Stimulated activated CD4-positive, alpha-beta T cell treated with anti-CD3 and anti-CD28 coated beads, TNF-alpha, amount 100 ng/mL, for 48 hours (primary cell): ENCODE data around the gene ITPR1.

ENCODE experiments used
- DNase-seq, 3 donors: peaks; one replicate each; pipeline ENCODE4 v3.0.0-alpha.2; 2020; ENCODE audit warnings: low read depth in 3 of 3

Gene ITPR1

GRCh38 chr3:4776399-4776979 is 283.3 kb downstream of the ITPR1 start:
- no peak for DNase-seq

- DNase-seq: peak in 1 of 3 donors; percentile 8
Observed at GRCh38 chr3:4776980-4777581, 283.9 kb downstream of the ITPR1 start.

- DNase-seq: no peak
Observed at GRCh38 chr3:4778119-4778518, 285.0 kb downstream of the ITPR1 start.

GRCh38 chr3:4778740-4779139 is 285.6 kb downstream of the ITPR1 start:
- no peak for DNase-seq

GRCh38 chr3:4780545-4780957 is 287.4 kb downstream of the ITPR1 start:
- DNase-seq: no peak

GRCh38 chr3:4782095-4782494 is 288.9 kb downstream of the ITPR1 start:
- DNase-seq: no peak

- DNase-seq: no peak
Observed at GRCh38 chr3:4785551-4785950, 292.4 kb downstream of the ITPR1 start.

- DNase-seq: no peak
Observed at GRCh38 chr3:4786431-4786830, 293.3 kb downstream of the ITPR1 start.

GRCh38 chr3:4791358-4791757 is 298.2 kb downstream of the ITPR1 start:
- DNase-seq: no peak

- no peak for DNase-seq
Observed at GRCh38 chr3:4793311-4793710, 300.2 kb downstream of the ITPR1 start.

GRCh38 chr3:4794331-4794730 is 301.2 kb downstream of the ITPR1 start:
- DNase-seq: no peak

- no peak for DNase-seq
Observed at GRCh38 chr3:4794798-4795197, 301.6 kb downstream of the ITPR1 start.

GRCh38 chr3:4795905-4796304 is 302.8 kb downstream of the ITPR1 start:
- no peak for DNase-seq

- no peak for DNase-seq
Observed at GRCh38 chr3:4797201-4797705, 304.1 kb downstream of the ITPR1 start.

- DNase-seq: no peak
Observed at GRCh38 chr3:4799266-4800256, 306.4 kb downstream of the ITPR1 start.

- DNase-seq: no peak
Observed at GRCh38 chr3:4800595-4800994, 307.4 kb downstream of the ITPR1 start.

GRCh38 chr3:4801892-4802291 is 308.7 kb downstream of the ITPR1 start:
- no peak for DNase-seq

GRCh38 chr3:4802903-4803302 is 309.8 kb downstream of the ITPR1 start:
- DNase-seq: no peak

- DNase-seq: no peak
Observed at GRCh38 chr3:4804161-4805058, 311.3 kb downstream of the ITPR1 start.

- DNase-seq: no peak
Observed at GRCh38 chr3:4805662-4806061, 312.5 kb downstream of the ITPR1 start.

- DNase-seq: no peak
Observed at GRCh38 chr3:4806535-4807108, 313.5 kb downstream of the ITPR1 start.
